Uterus (tissue), 2 donors: ENCODE measurements around the gene WWP2.

Experiments used
- POLR2A ChIP-seq, 2 donors: fragments of 450-650 bp; IDR thresholded peaks; one replicate each; pipeline ENCODE4 v1.6.1; 2016; ENCODE audit warnings: antibody characterized with exemption in 2 of 2, mild to moderate bottlenecking in 1 of 2, moderate library complexity in 1 of 2
- TF ChIP-seq, protein P1 (sequence below), 4 experiments: fragments of 200-600 bp in 2 of 4; fragments of 450-650 bp in 2 of 4; sonication (generic) in 2 of 4; IDR thresholded peaks; one replicate each; pipeline ENCODE4 v1.5.1; 2016 to 2019; ENCODE audit warnings: antibody characterized with exemption in 4 of 4, mild to moderate bottlenecking in 2 of 4, moderate library complexity in 1 of 4

DNA sequence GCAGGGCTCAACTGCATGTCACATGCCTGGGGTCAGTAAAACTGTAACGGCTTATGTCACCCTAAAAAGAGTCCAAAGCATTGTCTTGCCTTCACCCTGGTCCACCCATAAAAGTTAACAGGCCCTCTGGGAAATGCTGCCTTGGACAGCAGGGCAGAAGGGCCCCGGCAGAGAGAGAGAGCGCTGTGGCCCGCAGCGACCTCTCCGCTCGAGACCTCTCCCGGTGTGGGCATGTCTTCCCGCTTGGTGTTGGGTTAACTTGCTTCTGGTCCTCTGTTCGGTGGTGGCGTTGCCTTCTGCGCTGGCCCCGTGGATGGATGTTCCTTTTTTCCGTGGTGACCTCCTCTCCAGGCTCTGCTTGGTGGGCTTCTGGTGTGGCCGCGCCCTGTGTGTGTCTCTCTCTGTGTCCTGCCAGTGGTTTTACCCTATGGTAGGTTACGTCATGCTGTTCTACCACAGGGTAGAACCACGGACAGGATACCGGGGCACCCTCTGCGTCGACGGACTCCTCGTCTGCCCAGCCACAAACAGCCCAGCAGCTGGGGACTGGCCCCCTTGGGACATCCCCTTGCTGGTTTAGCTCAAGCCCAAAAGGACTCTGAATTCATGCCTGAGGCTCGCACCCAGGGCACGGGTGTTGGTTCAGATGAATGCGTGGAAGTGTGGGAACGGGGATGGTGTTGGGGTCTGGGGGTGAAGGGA lies 170.7 kb downstream of the WWP2 start:
- TF ChIP-seq, protein P1, sequence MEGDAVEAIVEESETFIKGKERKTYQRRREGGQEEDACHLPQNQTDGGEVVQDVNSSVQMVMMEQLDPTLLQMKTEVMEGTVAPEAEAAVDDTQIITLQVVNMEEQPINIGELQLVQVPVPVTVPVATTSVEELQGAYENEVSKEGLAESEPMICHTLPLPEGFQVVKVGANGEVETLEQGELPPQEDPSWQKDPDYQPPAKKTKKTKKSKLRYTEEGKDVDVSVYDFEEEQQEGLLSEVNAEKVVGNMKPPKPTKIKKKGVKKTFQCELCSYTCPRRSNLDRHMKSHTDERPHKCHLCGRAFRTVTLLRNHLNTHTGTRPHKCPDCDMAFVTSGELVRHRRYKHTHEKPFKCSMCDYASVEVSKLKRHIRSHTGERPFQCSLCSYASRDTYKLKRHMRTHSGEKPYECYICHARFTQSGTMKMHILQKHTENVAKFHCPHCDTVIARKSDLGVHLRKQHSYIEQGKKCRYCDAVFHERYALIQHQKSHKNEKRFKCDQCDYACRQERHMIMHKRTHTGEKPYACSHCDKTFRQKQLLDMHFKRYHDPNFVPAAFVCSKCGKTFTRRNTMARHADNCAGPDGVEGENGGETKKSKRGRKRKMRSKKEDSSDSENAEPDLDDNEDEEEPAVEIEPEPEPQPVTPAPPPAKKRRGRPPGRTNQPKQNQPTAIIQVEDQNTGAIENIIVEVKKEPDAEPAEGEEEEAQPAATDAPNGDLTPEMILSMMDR (IDR thresholded peaks at IDR 0.05) = no peak
- no peak for TF ChIP-seq POLR2A (IDR thresholded peaks at IDR 0.05)
